ENCODE results near the gene NRXN2.

- TF ChIP-seq CTCF (conservative IDR thresholded peaks at IDR 0.05): no peak
- no peak for TF ChIP-seq ZFX (IDR thresholded peaks at IDR 0.05)
Measured at GRCh38 chr11:64735725-64736259, 12.8 kb upstream of the NRXN2 start.

Measured in C4-2B (cell line).